Measurements from ENCODE around the gene AP2B1. TPM values are rescaled to one million over a fixed set of nuclear protein-coding genes. Genes with fewer than 3 reads are reported as not detected.

AP2B1 gene
- total RNA-seq, 6 experiments from 2014 or later: 33.8 to 62.7 (median 40.8) TPM

DNA sequence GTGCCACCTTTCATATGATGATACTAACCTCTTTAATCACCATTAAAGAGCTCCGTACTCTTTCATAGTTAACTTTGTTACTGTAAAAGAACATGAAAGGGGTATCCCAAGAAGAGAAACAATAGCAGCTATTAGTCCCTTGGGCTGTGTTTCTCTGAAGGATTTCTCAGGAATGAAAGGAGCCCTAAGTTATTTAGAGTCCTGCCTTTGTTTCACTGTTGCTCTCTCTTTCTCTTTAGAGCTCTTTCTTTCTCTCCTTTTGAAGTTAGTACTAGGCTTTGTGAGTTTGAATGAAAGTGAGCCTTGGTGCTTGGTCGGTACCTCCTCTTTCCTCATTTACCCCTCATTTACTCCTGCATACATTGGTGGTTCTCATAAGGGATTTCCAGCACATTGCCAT lies 123.8 kb downstream of the AP2B1 start:
- H3K36me3 ChIP-seq: no peaks in the 10 kb centered on the region
- WGBS (ENCODE audit: insufficient coverage, low coverage, low lambda C conversion rate, missing lambda C conversion rate): 100% methylated on average over 2 of the region's 2 CpGs
- intact Hi-C loops (cut with DNase I): no loop called here

DNA sequence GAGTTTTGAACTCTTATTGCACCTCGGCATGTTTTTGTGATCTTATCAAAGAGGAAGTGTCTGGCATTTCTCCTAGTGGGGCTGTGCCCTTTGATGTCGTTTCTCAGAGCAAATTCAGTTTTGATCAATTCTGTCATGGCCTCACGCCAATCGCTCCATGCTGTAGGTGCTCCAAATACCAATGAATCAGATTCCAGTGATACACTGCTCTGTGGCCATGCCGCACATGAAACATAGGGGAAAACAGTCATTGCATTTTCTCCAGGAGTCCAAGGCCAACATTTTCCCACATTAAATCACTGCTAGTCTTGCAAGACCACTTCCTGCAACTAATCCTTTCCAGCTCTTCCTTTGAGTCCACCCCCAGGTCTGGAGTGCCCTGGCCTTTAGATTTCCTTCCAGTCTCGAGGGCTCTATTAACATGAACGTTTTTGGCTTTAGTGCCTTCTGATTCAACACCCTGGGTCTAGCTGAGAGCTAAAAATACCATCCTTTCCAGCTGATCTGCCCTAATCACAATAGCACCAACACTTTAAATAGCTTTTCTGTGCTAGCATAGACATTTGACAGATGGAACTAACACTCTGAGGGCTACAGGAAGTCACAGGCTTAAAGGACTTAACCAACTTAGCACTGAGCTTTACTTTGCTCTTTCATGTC lies 126.1 kb downstream of the AP2B1 start:
- Histone ChIP-seq H3K27ac (peak overlapping the region in 2 of 3 donors; percentile 62 to 66), H3K4me1 (peaks cover 0 to 70% (median 16%) of the 10 kb centered on the region in 4 donors), H3K27me3 (no peaks in the 10 kb centered on the region), H3K4me3 (no peak overlapping the region), H3K36me3 (no peaks in the 10 kb centered on the region), H3K9me3 (no peaks in the 10 kb centered on the region)
- ATAC-seq: peak; percentile 66 to 79 (median 73)
- peak; percentile 70 to 93 (median 80) for DNase-seq
- WGBS (ENCODE audit: insufficient coverage, low coverage, low lambda C conversion rate, missing lambda C conversion rate): 5% methylated on average over 4 of the region's 7 CpGs
- TF ChIP-seq, protein P1, sequence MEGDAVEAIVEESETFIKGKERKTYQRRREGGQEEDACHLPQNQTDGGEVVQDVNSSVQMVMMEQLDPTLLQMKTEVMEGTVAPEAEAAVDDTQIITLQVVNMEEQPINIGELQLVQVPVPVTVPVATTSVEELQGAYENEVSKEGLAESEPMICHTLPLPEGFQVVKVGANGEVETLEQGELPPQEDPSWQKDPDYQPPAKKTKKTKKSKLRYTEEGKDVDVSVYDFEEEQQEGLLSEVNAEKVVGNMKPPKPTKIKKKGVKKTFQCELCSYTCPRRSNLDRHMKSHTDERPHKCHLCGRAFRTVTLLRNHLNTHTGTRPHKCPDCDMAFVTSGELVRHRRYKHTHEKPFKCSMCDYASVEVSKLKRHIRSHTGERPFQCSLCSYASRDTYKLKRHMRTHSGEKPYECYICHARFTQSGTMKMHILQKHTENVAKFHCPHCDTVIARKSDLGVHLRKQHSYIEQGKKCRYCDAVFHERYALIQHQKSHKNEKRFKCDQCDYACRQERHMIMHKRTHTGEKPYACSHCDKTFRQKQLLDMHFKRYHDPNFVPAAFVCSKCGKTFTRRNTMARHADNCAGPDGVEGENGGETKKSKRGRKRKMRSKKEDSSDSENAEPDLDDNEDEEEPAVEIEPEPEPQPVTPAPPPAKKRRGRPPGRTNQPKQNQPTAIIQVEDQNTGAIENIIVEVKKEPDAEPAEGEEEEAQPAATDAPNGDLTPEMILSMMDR (IDR thresholded peaks at IDR 0.05): no peak
- TF ChIP-seq POLR2A (IDR thresholded peaks at IDR 0.05): no peak
- intact Hi-C loops (cut with DNase I): no loop called here

More for the DNA sequence above, 123.8 kb downstream of the AP2B1 start:
- TF ChIP-seq, protein P1 (IDR thresholded peaks at IDR 0.05): no peak
- no peak for TF ChIP-seq POLR2A (IDR thresholded peaks at IDR 0.05)
- DNase-seq (no peak), ATAC-seq (no peak)
- peaks cover 0 to 51% (median 12%) of the 10 kb centered on the region in 4 donors for H3K4me1 ChIP-seq
- no peak overlapping the region for H3K4me3 ChIP-seq
- no peak overlapping the region for H3K27ac ChIP-seq
- no peaks in the 10 kb centered on the region for H3K9me3 ChIP-seq
- H3K27me3 ChIP-seq: no peaks in the 10 kb centered on the region

DNA sequence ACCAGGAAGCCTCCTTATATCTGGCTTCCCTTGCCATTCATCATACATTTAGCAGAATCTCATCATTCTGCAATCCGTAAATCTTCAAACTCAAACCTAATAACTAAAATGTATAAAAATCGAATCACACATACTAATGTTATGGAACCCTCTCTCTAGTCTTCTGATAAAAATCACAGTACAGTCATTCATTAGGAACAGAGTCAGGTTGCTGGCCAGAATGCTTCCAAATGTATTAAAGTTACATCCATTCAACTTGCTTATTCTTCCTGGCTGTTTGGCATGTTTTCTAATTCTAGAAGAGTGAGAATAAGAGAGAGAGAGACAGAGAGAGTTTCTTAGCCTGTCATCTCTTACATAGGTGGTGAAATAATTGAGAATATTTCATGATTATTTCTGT lies 127.9 kb downstream of the AP2B1 start:
- intact Hi-C loops (cut with DNase I): no loop called here
- Histone ChIP-seq H3K27me3 (no peaks in the 10 kb centered on the region), H3K36me3 (no peaks in the 10 kb centered on the region), H3K27ac (no peak overlapping the region), H3K4me3 (no peak overlapping the region), H3K4me1 (peaks cover 0 to 63% (median 14%) of the 10 kb centered on the region in 4 donors), H3K9me3 (no peaks in the 10 kb centered on the region)
- WGBS (ENCODE audit: insufficient coverage, low coverage, low lambda C conversion rate, missing lambda C conversion rate): 86% methylated on average over 2 of the region's 2 CpGs
- TF ChIP-seq, protein P1 (IDR thresholded peaks at IDR 0.05): no peak
- TF ChIP-seq POLR2A (IDR thresholded peaks at IDR 0.05): no peak
- ATAC-seq (no peak), DNase-seq (no peak)

DNA sequence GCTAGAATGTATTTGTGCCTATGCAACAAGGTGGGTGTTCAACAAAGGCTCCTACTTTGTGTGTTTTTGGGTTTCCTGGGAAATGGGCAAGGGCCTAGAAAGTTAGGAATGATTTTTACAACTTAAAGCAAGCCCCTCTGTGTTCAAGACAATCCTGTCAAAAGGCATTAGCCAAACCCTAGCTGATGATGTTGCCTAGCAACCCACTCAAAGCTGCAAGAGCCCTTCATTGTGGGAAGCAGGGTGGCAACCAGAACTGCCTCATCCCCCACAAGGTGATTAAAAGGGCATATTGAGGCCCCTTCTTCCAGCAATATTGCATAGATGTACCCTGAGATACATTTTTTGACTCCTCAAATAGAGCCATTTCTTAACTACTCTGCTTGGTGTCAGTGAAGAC lies 128.3 kb downstream of the AP2B1 start:
- DNase-seq: no peak
- Histone ChIP-seq H3K36me3 (no peaks in the 10 kb centered on the region), H3K27ac (no peak overlapping the region), H3K4me3 (no peak overlapping the region), H3K4me1 (peaks cover 0 to 58% (median 14%) of the 10 kb centered on the region in 4 donors), H3K27me3 (no peaks in the 10 kb centered on the region), H3K9me3 (no peaks in the 10 kb centered on the region)
- no peak for TF ChIP-seq POLR2A (IDR thresholded peaks at IDR 0.05)
- TF ChIP-seq, protein P1 (IDR thresholded peaks at IDR 0.05): no peak
- intact Hi-C loops (cut with DNase I): no loop called here
- no peak for ATAC-seq

All from right lobe of liver (tissue), 6 donors.